ENCODE data around the gene CYP21A2. TPM values are rescaled to one million over a fixed set of nuclear protein-coding genes. Genes with fewer than 3 reads are reported as not detected.

CYP21A2 gene
- not detected in 2 replicates for total RNA-seq

GRCh38 chr6:32037598-32038524, at the start of gene CYP21A2:
TSS of gene CYP21A2 (plus strand) at chr6:32038415. CDS start at chr6:32038423, 8 bp downstream.

GRCh38 chr6:32014547-32014946, 23.7 kb upstream of the CYP21A2 start, which contains the start of gene C4B:
TSS of gene C4B (plus strand) at chr6:32014795. CDS start at chr6:32014846, 51 bp downstream.

Other genes starting within 250 kb of the CYP21A2 start
- gene VARS1, start 242.7 kb upstream of the CYP21A2 start, total RNA-seq: 50.3 and 57.1 TPM in 2 replicates
- 57.2 and 65.0 TPM in 2 replicates for gene LSM2, start 231.4 kb upstream of the CYP21A2 start, total RNA-seq
- 0.76 and 0.97 TPM in 2 replicates for gene HSPA1L, start 223.1 kb upstream of the CYP21A2 start, total RNA-seq
- gene HSPA1A, start 222.9 kb upstream of the CYP21A2 start, total RNA-seq: 43.5 and 61.9 TPM in 2 replicates
- 60.1 and 104 TPM in 2 replicates for gene HSPA1B, start 210.7 kb upstream of the CYP21A2 start, total RNA-seq
- gene NEU1, start 175.6 kb upstream of the CYP21A2 start, total RNA-seq: 58.1 and 93.8 TPM in 2 replicates
- gene SLC44A4, start 159.4 kb upstream of the CYP21A2 start, total RNA-seq: 0.15 and 0.32 TPM in 2 replicates
- gene EHMT2, start 140.7 kb upstream of the CYP21A2 start, total RNA-seq: 36.4 and 43.8 TPM in 2 replicates
- 2.6 and 2.9 TPM in 2 replicates for gene ZBTB12, start 136.3 kb upstream of the CYP21A2 start, total RNA-seq
- gene C2, start 110.7 kb upstream of the CYP21A2 start, total RNA-seq: not detected in 2 replicates
- gene CFB, start 92.3 kb upstream of the CYP21A2 start, total RNA-seq: 1.3 and 7.9 TPM in 2 replicates
- 118 and 128 TPM in 2 replicates for gene NELFE, start 79.4 kb upstream of the CYP21A2 start, total RNA-seq
- gene SKIC2, start 79.2 kb upstream of the CYP21A2 start, total RNA-seq: 33.7 and 49.4 TPM in 2 replicates
- gene DXO, start 66.3 kb upstream of the CYP21A2 start, total RNA-seq: 10.6 and 12.7 TPM in 2 replicates
- gene C4A, start 56.4 kb upstream of the CYP21A2 start, total RNA-seq: 0.65 and 0.91 TPM in 2 replicates
- gene C4B, start 23.6 kb upstream of the CYP21A2 start, total RNA-seq: 0.32 and 1.1 TPM in 2 replicates
- under 0.01 and 0.15 TPM in 2 replicates for gene TNXB, start 70.9 kb downstream of the CYP21A2 start, total RNA-seq
- 15.3 and 15.7 TPM in 2 replicates for gene ATF6B, start 89.8 kb downstream of the CYP21A2 start, total RNA-seq
- gene FKBPL, start 91.9 kb downstream of the CYP21A2 start, total RNA-seq: 7.4 and 9.7 TPM in 2 replicates
- gene PRRT1, start 113.5 kb downstream of the CYP21A2 start, total RNA-seq: under 0.01 and 0.30 TPM in 2 replicates
- 22.2 and 36.1 TPM in 2 replicates for gene PPT2, start 115.7 kb downstream of the CYP21A2 start, total RNA-seq
- 0.65 and 1.4 TPM in 2 replicates for gene EGFL8, start 126.2 kb downstream of the CYP21A2 start, total RNA-seq
- 5.3 and 8.1 TPM in 2 replicates for gene AGPAT1, start 137.7 kb downstream of the CYP21A2 start, total RNA-seq
- 44.2 and 47.7 TPM in 2 replicates for gene RNF5, start 140.0 kb downstream of the CYP21A2 start, total RNA-seq
- gene AGER, start 145.8 kb downstream of the CYP21A2 start, total RNA-seq: under 0.01 and 0.46 TPM in 2 replicates
- gene PBX2, start 151.8 kb downstream of the CYP21A2 start, total RNA-seq: 48.5 and 59.4 TPM in 2 replicates
- gene GPSM3, start 154.2 kb downstream of the CYP21A2 start, total RNA-seq: 3.8 and 5.2 TPM in 2 replicates
- gene NOTCH4, start 185.7 kb downstream of the CYP21A2 start, total RNA-seq: 42.4 and 52.3 TPM in 2 replicates